DMS153 treated with DMSO at 0.1 percent for 48 hours (cell line): Measurements from ENCODE around the gene NEDD4L.

Source experiments
- DNase-seq: peaks from one replicate; lab custom pipeline; 2025; ENCODE audit not compliant: unreplicated experiment; lab: John Stamatoyannopoulos, UW

NEDD4L gene

DNA sequence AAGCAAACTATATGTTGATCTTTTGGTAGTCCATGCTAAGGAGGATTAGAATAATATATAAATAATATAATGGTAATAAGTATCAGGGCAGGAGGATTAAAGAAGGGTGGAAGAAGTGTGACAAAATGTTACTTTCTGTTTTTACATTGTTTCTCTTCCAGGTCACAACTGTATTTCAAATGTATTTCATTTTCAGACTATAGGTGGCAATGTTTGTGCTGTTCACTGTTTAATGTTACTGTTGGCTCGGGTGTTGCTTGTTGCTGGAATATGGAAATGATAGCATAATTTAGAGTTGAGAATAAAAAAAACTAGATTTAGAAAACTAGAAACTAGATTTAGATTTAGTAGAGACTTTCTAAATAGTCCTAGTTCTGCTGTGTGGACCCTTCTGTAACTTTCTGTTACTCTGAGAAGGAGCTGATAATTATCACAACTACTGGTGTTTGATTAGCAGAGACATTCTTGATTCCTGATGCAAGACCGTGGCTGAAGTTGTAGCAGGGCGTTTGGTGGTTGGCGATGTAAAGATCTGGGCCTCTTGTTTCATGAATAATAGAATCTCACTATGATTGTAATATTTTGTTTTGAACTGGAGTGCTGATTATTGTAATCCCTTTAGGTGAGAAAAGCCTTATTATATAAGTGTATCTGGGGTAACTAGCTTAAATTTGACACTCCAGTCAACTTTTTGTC is 7.9 kb downstream of the NEDD4L start:
- DNase-seq = no peak

DNA sequence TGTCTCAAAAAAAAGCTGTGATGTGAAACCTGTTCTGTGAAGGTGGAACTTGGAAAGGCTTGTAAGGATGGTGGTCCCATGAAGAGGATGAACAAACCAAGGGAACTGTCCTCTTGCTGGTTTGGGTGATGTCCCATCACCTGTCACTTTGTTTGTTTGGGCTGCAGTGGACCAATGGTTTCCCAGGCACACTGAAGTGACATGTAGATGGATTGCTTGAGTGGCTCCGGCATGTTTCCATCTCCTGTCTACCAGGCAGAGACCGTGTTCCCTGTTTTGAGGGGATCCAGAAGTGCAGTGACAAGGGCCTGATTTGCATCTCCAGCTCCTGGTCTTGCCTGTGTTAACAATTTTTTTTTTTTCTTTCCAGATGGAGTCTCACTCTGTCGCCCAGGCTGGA is 8.9 kb downstream of the NEDD4L start:
- no peak for DNase-seq

DNA sequence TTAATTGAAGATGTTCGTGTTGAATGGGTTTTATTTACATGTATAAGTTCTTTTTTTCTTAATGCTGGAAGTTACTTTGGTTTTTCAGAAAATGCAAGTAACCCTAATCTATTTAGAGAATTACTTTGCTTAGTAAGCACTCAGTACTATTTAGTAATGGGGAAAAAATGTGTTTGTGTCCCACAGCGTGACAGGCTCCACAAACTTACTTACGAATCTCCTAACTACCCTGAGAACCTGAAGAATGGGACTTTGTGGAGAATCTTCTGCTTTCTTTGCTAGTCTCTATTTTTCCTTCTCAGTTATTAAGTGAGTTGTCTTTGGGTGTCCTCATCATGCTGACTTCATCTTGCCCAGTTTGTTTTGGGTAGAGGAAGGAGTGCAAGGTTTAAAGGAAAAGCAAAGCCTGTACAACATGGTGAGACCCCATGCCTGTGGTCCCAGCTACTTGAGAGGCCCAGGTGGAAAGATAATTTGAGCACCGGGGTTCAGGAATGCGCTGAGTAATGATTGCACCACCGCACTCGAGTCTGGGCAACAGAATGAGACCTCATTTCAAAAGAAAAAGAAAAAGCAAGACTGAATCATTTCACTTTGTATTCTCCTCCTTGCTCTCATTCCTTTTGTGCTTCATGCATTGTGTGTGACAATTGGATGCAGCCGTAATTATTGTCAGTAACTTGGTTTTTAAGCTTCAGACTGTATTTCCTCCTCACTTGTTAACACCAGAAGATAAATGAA is 10.2 kb downstream of the NEDD4L start:
- no peak for DNase-seq

- no peak for DNase-seq
Observed at GRCh38 chr18:58055890-58056558, 12.0 kb downstream of the NEDD4L start.

DNA sequence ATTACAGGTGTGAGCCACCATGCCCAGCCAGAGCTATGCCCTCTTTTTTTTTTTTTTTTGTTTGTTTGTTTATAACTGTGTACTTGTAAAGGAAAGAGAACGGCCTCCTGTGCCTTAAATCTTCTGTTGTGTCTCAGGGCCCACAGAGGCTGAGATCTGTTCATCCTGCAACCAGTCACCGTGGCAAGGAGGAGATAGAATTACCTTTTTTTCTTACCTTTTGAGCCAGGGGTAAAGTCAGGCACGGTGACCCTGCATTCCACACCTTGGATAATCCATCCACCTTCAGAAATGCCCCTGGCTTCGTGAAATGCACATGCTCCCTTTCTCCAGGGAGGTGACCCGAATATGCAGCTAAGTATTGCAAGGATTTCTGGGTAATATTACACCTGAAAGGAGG is 12.8 kb downstream of the NEDD4L start:
- DNase-seq = no peak

- DNase-seq = no peak
Observed at GRCh38 chr18:58057291-58057965, 13.4 kb downstream of the NEDD4L start.

- DNase-seq = no peak
Observed at GRCh38 chr18:58058720-58059119, 14.7 kb downstream of the NEDD4L start.

DNA sequence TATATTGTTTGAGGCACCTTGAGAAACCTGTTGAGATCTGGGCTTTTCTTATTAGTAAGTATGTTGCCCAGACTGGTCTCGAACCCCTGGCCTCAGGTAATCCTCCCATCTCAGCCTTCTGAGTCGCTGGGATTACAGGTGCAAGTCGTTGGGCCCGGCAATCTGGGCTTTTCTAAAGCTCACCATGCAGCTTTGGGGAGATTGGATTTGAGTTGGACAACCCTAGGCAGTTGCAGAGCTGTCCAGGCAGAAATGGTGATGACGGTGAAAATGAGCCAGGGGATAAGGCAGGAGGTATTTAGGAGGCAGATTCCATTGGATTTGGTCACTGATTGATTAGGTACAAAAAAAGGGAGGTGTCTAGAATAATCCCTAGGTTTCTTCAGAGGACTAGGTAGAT is 16.2 kb downstream of the NEDD4L start:
- no peak for DNase-seq

DNA sequence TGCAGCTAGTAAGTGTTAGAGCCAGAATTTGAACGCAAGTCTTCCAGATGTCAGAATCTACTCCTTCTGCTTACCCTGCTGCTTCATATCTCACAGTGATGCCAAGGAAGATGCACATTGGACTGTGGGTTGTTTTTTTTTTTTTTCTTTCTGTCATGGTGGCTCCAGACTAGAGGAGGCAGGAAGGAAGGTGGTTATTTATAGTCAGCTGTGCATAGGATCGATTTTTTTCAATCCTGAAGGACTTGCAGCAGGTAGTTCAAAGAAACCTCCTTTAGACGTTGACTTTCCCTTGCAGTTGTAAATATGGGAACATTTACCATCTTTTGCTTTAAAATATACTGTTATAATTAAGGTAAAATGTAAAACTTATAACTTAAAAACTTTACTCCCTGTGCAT is 17.3 kb downstream of the NEDD4L start:
- no peak for DNase-seq

GRCh38 chr18:58064406-58064998 is 20.5 kb downstream of the NEDD4L start:
- no peak for DNase-seq

DNA sequence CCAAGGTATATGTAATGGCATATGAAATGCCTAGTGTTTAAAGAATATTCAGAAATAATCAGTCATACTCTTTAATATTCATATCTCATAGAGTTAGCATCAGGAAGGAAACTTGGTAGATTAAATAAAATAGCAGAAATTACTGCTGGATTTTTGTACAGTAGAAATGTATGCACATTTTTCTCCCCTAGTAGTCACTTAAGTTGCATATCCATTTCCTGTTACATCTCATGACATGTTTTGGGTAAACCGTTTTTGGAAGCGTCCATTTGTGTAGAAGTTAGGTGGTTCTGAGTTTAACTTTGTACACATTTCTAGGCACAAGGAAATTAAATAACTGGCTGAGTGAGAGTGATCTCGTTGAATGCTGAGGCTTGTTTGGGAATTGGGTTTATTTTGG is 21.9 kb downstream of the NEDD4L start:
- no peak for DNase-seq

- DNase-seq = no peak
Observed at GRCh38 chr18:58067601-58068000, 23.6 kb downstream of the NEDD4L start.

- DNase-seq = no peak
Observed at GRCh38 chr18:58069099-58069498, 25.1 kb downstream of the NEDD4L start.

GRCh38 chr18:58069721-58070292 is 25.8 kb downstream of the NEDD4L start:
- DNase-seq = no peak

- DNase-seq = no peak
Observed at GRCh38 chr18:58076052-58076451, 32.0 kb downstream of the NEDD4L start.

- DNase-seq = no peak
Observed at GRCh38 chr18:58077329-58077728, 33.3 kb downstream of the NEDD4L start.

- DNase-seq = no peak
Observed at GRCh38 chr18:58078889-58079573, 35.0 kb downstream of the NEDD4L start.

DNA sequence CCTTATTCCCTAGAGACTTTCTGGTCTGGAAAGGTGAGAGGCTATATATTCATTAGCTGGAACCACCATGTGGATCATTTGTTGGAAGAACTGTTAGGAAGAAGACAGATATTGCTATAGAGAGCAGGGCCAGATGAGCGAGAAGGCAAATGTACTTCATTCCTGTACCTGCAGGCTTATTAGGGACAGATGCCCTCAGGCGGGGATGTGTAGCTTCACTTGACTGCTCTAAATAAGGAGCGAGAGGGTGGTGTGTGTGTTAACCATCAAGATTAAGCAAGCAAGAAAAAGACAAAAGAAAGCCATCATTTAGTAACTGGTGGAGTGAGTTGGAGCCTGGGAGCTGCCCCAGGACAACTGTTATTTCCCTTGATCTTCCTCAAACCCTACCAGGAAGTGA is 36.4 kb downstream of the NEDD4L start:
- DNase-seq = no peak

- no peak for DNase-seq
Observed at GRCh38 chr18:58087928-58088690, 44.1 kb downstream of the NEDD4L start.

DNA sequence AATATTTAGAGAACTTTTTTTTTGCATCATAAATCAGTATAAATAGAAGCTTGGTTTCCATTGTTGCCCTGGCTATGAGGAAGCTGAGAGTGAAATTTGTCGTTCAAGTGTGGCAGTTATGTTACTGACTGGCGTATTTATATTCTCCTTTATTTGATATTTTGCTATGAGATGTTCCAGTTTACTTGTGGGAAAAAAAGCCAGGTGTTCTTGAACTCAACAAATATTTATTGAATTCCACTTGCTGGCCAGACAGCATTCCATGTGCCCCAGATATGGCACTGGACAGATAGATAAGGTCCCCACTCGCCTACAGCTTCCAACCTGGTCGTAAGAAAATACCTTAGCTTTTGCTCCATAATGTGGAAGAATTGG is 44.7 kb downstream of the NEDD4L start:
- DNase-seq = peak; percentile 58
